Effector memory CD4-positive, alpha-beta T cell (primary cell): Measurements from ENCODE around the gene HTR2A.

Source experiments
- DNase-seq, 3 donors: peaks; one replicate each; pipeline ENCODE4 v3.0.0-alpha.2; 2020
- H3K27ac ChIP-seq: 2 replicates; pipeline ENCODE4 v1.7.0; 2013; ENCODE audit warnings: mild to moderate bottlenecking, low read length, moderate library complexity; ENCODE audit not compliant: insufficient read depth, poor library complexity, severe bottlenecking
- H3K27me3 ChIP-seq: replicated peaks from 2 replicates; pipeline ENCODE4 v1.7.0; 2013; ENCODE audit warnings: mild to moderate bottlenecking, low read length; ENCODE audit not compliant: insufficient read depth, control insufficient read depth, poor library complexity, severe bottlenecking
- H3K36me3 ChIP-seq: 2 replicates; pipeline ENCODE4 v1.7.0; 2013; ENCODE audit warnings: mild to moderate bottlenecking, low read length, moderate library complexity; ENCODE audit not compliant: control insufficient read depth, insufficient read depth
- H3K4me1 ChIP-seq: 2 replicates; pipeline ENCODE4 v1.7.0; 2013; ENCODE audit warnings: low read length, mild to moderate bottlenecking; ENCODE audit not compliant: control insufficient read depth, insufficient read depth, poor library complexity, severe bottlenecking
- H3K4me3 ChIP-seq: 2 replicates; pipeline ENCODE4 v1.7.0; 2013; ENCODE audit warnings: low read length, low read depth, mild to moderate bottlenecking; ENCODE audit not compliant: insufficient read depth, poor library complexity, severe bottlenecking
- H3K9me3 ChIP-seq: 2 replicates; pipeline ENCODE4 v1.7.0; 2013; ENCODE audit warnings: mild to moderate bottlenecking, low read length, moderate library complexity; ENCODE audit not compliant: control insufficient read depth

Gene HTR2A

DNA sequence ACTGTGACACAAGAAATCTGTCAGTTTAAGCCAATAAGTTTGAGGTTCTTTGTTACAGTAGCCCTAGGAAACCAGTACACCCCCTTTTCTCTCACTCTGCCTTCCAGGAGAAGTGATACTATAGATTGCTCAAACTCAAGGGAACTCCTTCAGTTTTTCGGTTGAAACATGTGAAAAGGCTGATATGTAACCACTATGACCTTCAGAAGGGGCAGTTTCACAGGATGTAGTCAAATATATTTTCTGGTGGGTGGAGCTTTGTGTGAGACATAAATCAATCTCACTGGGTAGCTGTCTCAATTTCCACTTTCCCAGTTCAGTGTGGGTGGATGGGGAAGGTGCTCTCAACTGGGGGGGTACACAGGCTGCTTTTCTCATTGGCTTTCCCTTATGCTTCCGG is 41.7 kb downstream of the HTR2A start:
- Histone ChIP-seq H3K27ac (no peak overlapping the region), H3K4me1 (no peaks in the 10 kb centered on the region), H3K9me3 (no peaks in the 10 kb centered on the region), H3K27me3 (peaks cover 3% of the 10 kb centered on the region), H3K4me3 (no peak overlapping the region), H3K36me3 (no peaks in the 10 kb centered on the region)
- DNase-seq: no peak

DNA sequence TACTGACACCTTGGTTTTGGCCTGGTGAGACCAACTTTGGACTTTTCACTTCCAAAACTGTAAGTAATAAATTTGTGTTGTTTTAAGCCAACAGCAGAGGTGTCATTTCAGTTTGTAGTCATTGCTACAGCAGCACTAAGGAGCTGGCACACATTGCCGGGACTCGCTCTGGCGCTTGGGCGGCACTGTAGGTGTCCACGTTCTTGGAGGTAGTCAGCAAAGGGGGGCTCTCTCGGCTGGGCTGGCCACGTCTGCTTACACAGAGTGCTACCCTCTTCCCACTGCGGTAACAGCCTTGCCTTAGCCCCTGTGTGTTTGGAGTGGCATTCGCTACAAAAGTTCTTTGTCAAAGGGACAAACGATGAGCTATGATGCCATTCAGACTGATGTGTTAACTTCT is 44.7 kb downstream of the HTR2A start:
- no peak for DNase-seq
- H3K4me3 ChIP-seq: no peak overlapping the region
- no peaks in the 10 kb centered on the region for H3K9me3 ChIP-seq
- H3K4me1 ChIP-seq: no peaks in the 10 kb centered on the region
- H3K36me3 ChIP-seq: no peaks in the 10 kb centered on the region
- H3K27ac ChIP-seq: no peak overlapping the region
- peaks cover 3% of the 10 kb centered on the region for H3K27me3 ChIP-seq

DNA sequence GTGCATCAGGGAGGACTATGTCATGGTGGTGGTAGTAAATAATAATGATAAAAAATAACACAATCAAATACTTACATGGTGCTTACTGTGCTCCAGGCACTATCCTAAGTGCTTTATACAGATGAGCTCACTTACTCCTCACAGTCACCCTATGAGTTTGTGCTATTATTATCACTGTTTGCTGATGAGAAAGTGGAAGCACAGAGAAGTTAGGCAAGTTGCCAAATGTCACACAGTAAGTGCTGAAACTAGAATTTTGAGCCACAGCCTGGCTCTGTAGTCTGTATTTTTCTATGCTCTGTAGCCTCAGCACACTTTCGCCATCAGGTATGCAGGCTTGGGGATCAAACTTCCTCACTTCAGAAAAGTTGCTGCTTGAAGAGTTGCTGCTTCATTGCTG is 46.6 kb downstream of the HTR2A start:
- Histone ChIP-seq H3K4me3 (no peak overlapping the region), H3K9me3 (no peaks in the 10 kb centered on the region), H3K27ac (no peak overlapping the region), H3K4me1 (no peaks in the 10 kb centered on the region), H3K36me3 (no peaks in the 10 kb centered on the region), H3K27me3 (peaks cover 3% of the 10 kb centered on the region)
- no peak for DNase-seq

DNA sequence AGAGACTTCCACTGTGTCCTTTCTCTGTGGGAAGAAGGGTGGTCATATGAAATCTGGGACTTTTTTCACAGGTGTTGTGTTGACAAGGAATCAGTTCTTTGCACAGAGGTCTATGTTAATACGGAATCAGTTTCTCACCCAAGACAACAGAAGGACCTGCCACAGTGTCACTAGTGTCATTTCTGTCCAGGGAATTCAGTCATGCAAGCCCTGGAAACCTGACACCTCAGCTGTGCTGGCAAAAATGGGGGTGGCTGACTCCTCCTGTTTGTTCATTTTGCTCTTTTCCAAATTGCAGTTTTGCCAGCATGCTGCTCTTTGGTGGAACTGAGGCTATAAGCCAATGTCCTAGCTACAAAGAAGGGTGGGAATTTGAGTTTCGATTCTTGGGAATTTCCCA is 50.1 kb downstream of the HTR2A start:
- DNase-seq: no peak
- H3K27me3 ChIP-seq: peaks cover 2% of the 10 kb centered on the region
- H3K4me3 ChIP-seq: no peak overlapping the region
- H3K4me1 ChIP-seq: no peaks in the 10 kb centered on the region
- H3K9me3 ChIP-seq: no peaks in the 10 kb centered on the region
- H3K27ac ChIP-seq: no peak overlapping the region
- no peaks in the 10 kb centered on the region for H3K36me3 ChIP-seq

DNA sequence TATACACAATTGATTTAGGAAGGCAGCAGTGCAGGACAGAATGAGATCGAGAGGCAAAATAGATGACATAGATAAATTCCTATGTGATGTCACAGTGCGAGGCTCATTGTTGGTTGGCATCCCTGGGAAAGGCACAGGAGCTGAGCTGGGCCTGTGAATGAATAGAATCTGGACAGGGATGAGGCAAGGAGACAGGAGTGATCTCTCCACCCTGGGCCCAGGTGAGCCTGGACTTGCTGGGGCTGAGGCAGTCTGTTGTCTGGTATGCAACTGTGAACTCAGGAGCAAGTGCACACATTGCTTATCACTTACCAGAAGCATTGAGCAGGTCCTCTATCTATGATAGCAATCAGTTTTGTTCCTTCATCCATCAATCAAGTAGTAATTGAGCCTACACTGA is 51.7 kb downstream of the HTR2A start:
- Histone ChIP-seq H3K4me3 (no peak overlapping the region), H3K9me3 (no peaks in the 10 kb centered on the region), H3K27me3 (no peaks in the 10 kb centered on the region), H3K4me1 (no peaks in the 10 kb centered on the region), H3K36me3 (no peaks in the 10 kb centered on the region), H3K27ac (no peak overlapping the region)
- DNase-seq: no peak

DNA sequence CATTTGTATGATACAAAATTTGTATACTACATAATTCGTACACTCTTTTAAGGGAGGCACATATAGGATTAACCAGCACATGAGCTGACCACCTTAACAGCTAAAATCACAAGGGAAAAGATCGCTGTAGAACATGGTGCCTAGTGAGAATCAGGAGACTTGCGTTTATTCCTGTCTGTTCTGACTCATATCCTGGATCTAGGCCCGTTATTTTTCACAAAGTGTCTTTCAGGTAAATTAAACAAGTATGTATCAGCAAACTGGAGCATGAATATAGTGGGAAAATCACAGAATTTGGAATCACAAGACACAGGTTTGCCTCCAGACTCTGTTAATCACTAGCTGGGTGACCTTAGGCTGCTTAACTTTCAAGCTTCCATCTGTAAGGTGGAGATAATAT is 52.4 kb downstream of the HTR2A start:
- DNase-seq: no peak

DNA sequence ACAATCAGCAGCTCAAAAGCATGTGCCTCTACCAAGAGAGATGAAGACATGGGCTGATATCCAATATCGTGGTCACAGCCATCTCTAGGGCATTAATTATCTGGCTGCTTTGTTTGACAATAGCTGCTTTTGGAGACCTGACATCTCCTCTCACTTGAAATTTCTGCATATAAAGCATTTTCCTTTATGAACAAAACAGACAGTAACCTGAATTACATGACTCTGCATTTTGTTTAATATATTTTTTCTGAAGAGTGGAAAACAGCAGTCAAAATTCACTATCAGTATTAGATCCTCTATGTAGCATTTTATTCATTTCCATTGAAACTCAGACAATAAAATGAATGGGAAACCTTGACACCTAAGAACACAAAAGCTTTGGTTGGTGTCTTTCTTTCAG is 57.5 kb downstream of the HTR2A start:
- no peak overlapping the region for H3K4me3 ChIP-seq
- H3K4me1 ChIP-seq: no peaks in the 10 kb centered on the region
- H3K27me3 ChIP-seq: no peaks in the 10 kb centered on the region
- no peaks in the 10 kb centered on the region for H3K36me3 ChIP-seq
- no peak for DNase-seq
- H3K9me3 ChIP-seq: no peaks in the 10 kb centered on the region
- H3K27ac ChIP-seq: no peak overlapping the region

More for the DNA sequence above, 52.4 kb downstream of the HTR2A start:
- Histone ChIP-seq H3K9me3 (no peaks in the 10 kb centered on the region), H3K27ac (no peak overlapping the region), H3K4me1 (no peaks in the 10 kb centered on the region), H3K4me3 (no peak overlapping the region), H3K27me3 (no peaks in the 10 kb centered on the region), H3K36me3 (no peaks in the 10 kb centered on the region)

DNA sequence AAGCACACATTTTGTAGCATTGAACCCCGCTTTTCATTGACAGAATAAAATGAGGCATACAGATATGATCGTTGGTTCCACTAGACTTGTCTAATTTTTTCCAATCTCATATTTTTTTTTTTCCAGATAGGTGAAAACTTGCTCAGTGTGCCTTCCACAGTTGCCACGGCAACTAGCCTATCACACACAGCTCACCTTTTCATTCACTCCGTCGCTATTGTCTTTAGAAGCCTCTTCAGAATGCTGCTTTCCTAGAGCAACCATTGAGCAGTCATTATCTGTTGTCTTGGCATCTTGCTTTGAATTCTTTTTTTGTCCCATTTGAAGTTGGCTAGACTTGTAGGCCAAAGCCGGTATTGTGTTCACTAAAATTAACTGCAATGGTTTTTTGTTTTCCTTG is 62.2 kb downstream of the HTR2A start:
- H3K27ac ChIP-seq: no peak overlapping the region
- H3K4me3 ChIP-seq: no peak overlapping the region
- no peak for DNase-seq
- no peaks in the 10 kb centered on the region for H3K36me3 ChIP-seq
- H3K27me3 ChIP-seq: no peaks in the 10 kb centered on the region
- no peaks in the 10 kb centered on the region for H3K9me3 ChIP-seq
- H3K4me1 ChIP-seq: no peaks in the 10 kb centered on the region

DNA sequence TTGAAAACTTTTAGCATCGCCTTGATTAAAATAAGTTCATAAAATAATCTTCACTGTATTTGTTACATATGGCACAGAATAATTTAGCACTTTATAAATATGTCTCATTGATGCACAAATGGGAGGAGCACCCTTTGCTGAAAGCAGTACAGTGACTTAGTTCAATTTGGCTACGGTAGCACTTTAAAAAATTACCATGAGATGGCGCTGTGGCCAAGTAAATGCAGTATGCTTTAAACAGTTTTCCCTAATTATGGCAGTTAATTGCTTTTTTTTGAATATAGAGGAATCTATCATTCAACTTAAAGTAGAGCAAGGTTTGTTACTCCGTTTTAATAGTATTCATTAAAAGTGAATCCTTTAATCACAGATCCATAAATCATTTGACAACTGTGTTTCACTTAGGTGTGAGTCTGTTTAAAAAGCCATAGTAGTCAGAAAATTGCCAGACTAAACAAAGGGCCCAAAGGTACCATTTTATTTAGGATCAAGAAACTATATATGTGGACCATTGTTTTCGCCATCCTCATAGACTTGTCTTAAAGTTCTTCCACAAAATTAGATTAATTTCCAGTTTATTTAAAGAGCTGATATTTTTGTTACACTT is 65.2 kb downstream of the HTR2A start:
- no peaks in the 10 kb centered on the region for H3K27me3 ChIP-seq
- no peak for DNase-seq
- H3K9me3 ChIP-seq: no peaks in the 10 kb centered on the region
- no peak overlapping the region for H3K27ac ChIP-seq
- H3K36me3 ChIP-seq: no peaks in the 10 kb centered on the region
- H3K4me1 ChIP-seq: no peaks in the 10 kb centered on the region
- H3K4me3 ChIP-seq: no peak overlapping the region

DNA sequence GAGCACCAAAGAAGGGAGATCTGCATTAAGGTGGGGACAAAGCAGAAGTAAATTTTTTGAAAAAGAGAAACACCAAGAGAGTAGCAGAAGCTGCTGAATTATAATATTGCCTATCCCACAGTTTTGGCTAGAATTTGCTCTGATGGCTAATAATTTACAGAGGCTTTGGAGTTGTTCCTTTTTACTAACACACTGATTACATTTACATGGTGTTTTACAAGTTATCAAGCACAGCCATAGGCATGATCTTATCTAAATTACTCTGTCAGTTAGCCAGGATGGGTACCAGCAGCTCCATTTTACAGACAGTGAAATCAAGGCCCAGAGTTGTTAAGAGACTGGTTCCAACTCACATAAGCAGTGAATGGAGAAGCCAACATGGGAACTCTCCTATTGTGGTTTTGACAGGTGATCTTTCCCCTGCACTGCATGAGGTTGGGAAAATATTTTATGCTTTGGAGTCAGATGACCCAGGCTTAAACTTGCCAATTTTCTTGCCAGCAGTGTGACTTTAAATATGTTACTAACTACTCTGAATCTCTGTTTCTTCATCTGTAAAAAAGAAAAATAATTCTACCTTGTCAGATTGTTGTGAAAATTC is 66.3 kb downstream of the HTR2A start:
- Histone ChIP-seq H3K9me3 (no peaks in the 10 kb centered on the region), H3K4me1 (no peaks in the 10 kb centered on the region), H3K36me3 (no peaks in the 10 kb centered on the region), H3K27me3 (no peaks in the 10 kb centered on the region), H3K4me3 (no peak overlapping the region), H3K27ac (no peak overlapping the region)
- no peak for DNase-seq
